ENCODE measurements around the gene DNM1L.

Gene DNM1L

DNA sequence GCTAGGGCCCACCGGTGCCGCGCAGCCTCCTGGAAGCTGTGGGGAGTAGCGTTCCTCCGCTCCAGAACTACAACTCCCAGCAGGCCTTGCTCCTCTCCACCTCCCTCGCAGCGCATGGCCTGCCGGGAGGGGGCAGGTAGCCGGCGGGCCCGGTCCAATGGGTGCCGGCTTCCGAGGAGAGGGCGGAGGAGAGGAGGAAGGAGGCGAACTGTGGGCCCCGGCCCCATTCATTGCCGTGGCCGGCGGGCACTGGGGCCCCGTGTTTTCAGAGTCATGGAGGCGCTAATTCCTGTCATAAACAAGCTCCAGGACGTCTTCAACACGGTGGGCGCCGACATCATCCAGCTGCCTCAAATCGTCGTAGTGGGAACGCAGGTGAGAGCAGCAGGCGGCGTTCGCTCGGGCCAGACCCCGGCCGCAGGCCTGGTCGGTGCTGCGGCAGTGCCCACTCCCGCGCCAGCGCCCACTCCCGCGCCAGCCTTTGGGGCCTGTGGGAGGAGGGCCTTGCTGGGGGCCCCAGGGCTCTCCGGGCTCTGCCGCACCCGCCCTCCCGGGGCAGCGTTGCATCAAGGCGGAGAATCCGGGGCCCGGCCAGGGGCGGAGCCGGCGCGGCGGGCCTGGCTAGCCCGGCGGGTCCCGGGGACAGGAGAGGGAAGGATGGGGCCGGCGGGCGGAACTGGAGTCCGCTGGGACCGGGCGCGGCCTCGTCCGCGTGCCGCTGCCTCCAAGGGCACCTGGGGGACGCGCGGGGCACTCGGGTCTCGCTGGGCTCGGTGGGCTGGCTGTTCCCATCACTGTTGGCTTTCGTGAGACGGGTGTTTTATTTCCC lies at the start of gene DNM1L:
TSS of gene DNM1L (plus strand) at position 211 of the 829 bp plus-strand sequence. CDS start at position 274, 63 bp downstream.
- DNase-seq = peak; percentile 99

DNA sequence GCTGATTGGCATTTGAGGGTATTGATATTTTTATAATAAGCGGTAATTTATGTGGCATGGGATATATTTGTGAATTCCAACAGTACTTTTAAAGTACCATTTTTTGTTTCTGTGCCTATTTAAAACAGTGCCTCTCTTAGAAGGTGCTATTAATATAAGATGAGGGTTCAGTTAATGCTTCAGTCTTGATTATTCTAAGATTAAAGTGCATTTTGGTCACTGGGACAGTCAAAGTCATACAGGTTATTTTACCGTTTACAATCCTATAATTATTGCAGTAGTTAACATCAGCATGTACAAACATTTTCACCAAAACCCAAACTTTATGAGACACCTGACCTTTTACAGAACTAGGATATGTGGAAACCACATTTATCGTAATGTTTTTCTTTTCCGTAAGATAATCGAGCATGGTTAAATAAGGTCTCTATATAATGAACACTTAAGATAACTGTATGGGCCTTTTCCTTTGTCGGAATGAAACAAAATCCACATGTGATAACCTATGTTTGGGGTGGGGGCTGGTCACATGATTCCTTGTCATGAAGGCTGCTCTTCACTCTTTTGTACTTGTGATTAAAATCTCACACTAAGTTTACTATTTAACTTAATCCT lies 37.7 kb upstream of the DNM1L start:
- no peak for DNase-seq

DNA sequence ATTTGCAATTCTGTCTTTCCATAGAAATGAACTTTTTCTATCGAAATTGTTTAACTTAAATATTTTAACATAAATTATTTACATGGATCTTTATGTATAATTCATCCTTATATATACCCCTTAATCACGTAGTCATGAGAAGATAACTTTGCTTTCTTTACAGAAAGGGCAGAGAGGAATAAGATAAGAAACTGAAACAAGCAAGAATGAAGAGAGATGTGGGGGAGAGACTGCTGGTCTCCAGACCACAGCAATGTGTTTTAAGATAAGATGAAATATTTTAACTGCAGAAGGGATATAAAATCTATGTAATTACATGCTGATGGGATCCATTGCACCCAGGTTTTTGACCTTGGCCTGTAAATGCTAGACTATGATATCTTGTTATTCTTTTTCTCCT lies 34.7 kb upstream of the DNM1L start:
- no peak for DNase-seq

DNA sequence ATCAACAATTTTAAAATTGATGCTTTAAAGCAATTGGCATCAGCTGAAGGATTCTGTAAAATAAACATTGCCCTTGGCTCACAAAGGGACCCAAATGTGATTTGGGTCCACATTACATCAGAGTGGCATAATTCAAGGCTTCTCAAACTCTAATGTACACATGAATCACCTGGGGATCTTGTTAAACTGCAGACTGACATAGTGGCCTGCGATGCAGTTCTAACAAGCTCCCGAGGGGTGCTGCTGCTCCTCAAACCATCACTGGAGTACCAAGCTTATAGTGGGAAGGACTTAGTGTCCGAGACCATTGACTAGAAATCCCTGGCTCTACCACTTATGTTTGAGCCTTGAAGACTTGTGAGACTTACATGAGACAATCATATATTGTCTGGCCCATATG lies 31.8 kb upstream of the DNM1L start:
- no peak for DNase-seq

DNA sequence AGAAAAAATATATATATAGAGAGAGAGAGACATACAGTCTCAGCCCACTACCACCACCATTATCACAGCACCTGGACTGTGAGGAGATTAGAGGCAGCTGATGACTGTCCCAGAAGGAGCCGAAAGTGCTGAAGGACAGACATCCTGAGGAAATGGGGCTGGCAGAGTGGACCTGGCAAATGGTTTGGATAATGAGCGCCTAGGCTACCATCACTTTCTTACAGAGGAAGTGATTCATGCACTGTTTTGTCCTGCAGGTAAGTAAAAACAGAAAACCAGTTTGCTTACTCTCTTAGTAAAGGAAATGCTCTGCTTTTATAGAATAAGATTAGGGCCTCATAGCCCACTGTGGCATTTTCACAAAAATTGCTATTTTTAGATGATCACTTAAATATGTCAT lies 28.6 kb upstream of the DNM1L start:
- DNase-seq = no peak

DNA sequence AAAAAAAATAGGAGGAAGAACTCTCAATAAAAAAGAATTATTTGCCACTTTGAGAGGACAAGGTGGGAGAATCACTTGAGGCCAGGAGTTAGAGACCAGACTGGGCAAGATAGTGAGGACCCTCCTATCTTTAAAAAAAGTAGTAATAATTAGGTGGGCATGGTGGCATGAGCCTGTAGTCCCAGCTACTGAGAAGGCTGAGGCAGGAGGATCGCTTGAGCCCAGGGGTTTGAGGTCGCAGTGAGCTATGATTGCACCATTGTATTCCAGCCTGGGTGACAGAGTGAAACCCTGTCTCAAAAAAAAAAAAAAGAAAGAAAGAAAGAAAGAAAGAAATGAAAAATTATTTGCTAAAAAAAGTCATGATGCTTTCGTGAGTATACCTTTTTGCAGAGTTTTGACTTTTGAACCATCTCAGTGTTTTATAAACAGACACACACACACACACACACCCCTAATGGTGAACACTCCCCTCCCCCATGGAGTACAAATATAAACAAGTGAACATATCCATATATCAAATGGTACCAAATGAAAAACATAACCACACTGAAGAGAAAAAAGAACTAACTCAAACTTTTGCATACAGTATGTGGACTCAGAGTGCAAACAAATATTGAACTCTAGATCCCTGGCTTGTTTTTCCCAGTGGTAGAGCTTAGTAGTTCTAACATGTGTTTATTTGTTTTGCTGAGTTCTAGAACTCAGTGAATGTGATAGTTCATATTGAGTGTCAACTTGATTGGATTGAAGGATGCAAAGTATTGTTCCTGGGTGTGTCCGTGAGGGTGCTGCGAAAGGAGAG lies 27.7 kb upstream of the DNM1L start:
- DNase-seq = no peak

DNA sequence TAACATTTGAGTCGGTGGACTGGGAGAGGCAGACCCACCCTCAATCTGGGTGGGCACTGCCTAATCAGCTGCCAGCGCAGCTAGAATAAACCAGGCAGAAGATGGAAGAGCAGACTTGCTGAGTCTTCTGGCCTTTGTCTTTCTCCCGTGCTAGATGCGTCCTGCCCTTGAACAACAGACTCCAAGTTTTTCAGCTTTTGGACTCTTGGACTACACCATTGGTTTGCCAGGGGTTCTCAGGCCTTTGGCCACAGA lies 27.2 kb upstream of the DNM1L start:
- no peak for DNase-seq

DNA sequence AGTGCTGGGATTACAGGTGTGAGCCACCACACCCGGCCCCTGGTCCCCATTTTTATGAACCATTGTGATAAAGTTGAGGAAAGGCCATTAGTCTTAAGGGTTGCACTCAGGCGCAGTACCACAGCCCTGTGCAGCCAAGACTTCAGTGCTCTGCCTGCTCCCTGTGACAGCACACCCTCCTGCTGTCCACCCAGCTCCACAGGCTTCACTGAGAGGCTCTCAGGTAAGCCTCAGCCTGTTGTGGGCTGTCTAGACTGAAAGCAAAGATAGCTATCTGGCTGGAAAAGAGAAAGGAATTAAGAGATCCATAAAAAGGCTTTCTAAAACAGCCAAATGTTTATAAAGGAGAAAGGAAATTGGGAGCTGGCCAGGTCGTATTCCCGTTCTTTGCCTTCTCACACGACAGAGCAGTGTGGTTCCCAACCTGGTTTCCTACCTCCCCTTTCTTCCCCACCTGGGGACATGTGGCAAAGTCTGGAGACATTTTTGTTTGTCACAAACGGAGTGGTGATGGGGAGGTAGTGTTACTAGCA lies 19.1 kb upstream of the DNM1L start:
- no peak for DNase-seq

DNA sequence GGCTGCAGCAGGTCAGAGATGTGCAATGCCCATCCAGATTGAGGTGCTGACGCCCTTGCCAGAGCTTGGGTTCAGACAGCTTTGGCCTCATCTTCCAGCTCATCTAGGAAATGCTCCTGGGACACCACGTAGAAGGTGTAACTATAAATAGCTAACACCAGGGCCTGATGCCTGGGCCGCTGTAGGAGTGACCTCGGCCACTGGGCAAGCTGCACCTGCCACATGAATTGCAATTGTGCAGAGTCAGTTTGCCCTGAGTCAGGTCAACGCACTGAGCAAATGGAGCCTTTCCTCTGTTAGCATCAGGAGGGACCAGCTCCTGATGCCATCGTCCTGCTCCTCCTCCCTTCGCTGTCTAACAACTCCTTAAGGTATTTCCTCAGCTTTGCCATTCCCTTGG lies 17.4 kb upstream of the DNM1L start:
- no peak for DNase-seq

DNA sequence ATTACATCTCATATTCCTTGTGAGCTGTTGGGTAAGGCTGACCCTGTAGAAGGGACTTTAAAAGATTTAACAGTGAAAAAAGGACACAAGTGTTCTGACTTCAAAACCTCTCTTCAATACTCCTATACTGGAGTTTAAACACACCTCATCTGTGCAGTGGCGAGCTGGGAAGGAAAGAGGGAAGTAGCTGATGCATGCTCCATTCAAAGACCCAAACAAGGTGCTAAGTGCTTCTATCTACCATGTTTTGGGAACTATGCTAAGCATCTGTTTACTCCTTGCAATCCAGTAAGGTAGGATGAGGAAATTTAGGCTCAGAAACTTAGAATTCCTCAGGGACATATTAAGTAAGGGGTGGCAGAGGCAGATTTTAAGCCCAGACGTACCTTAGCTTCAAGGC lies 16.4 kb upstream of the DNM1L start:
- no peak for DNase-seq

DNA sequence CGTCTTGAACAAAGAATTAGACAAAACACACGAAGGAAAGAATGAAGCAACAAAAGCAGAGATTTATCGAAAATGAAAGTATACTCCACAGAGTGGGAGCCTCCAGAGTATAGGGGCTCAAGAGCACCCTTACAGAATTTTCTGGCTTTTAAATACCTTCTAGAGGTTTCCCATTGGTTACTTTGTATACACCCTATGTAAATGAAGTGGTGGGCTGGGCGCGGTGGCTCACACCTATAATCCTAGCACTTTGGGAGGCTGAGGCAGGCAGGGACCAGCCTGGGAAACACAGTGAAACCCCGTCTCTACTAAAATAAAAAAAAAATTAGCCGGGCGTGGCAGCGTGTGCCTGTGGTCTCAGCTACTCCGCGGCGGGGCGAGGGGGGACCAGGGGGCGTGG lies 13.1 kb upstream of the DNM1L start:
- DNase-seq = no peak

DNA sequence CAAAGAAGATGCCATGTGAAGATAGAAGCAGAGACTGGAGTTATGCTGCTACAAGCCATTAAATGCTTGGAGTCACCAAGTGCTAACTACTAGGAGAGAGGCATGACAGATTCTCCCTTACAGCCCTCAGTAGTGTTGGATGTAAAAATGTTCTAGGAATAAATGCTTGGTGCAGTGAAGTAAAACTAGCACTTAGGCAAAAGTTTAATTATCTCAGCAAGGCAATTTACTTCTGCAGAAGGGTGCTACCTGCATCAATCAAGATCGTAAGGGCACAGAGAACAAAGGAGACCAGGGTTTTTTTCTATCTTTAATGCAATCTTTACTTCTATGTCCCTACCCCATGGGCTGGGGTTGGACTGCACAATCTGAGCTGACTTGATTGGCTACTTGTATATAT lies 9.5 kb upstream of the DNM1L start:
- DNase-seq = no peak

DNA sequence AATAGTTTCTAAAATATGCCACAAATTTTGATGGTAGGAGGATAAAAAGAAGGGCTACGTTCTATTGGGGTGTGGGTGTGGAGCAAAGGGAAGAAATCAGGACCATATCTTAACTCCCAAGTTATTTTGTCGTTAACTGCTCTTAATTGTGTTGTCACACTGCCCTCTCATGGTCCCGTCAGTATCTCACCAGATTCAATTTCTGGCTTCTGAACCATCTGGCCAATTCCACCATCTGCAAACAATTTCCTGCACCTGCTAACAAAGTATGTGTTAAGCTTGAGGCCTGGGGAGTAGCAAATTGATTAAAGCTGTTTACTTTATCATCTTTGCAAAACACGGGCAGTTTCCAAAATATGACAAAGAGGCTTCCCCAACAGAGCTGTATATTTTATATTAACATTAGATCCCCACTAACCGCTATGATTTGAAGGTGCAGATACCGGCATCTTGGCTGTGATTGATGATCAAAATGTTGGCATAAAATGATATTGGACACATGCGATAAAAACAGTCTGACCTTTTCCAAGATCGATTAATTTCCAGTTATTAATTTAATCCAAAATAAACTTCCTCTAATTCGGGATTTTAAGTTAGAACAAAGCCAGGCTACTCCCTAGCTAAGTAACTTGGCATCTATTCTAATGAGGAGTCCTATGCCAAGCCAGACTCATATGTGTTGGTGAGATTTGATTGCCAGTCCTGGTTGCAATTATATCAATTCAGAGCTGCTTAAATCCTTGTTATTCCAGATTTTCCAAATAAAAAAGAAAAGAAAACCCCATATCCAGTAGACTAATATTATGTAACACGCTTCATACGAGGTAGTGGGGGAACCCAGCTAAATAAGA lies 6.9 kb upstream of the DNM1L start:
- peak; percentile 64 for DNase-seq

DNA sequence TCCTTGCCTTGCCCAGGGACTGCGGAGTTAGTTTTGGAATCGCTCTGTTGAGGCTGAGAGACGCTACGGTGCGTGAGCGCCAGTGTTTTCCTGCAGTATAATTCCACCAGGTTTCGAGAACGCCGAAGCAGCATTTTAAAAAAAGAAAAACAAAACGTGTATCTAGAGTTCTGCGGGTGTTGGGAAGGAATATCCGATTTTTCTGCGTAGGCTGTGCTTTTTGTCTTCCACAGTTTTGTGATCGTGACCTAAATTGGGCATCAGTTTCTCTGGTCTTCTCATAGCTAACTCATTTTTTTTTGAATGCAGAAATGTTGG lies 778 bp downstream of the DNM1L start:
- DNase-seq = no peak

DNA sequence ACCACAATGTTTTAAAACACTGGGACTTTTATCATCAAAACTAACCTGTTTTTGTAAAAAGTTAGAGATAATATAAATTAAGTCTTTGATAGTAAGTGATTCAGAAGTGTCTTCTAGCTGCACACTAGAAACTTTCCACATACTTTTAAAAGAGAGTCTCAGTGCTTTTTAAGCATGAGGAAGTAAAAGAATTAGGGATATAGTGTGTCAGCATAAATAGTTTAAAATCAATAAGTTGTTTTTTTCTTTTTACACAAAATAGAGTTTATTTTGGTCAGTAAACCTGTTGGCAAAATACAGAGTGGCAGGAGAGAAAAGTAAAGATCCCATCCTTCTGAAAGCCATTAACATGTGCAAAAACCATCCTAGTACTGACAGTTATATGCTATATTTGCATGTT lies 1.7 kb downstream of the DNM1L start:
- DNase-seq = no peak

DNA sequence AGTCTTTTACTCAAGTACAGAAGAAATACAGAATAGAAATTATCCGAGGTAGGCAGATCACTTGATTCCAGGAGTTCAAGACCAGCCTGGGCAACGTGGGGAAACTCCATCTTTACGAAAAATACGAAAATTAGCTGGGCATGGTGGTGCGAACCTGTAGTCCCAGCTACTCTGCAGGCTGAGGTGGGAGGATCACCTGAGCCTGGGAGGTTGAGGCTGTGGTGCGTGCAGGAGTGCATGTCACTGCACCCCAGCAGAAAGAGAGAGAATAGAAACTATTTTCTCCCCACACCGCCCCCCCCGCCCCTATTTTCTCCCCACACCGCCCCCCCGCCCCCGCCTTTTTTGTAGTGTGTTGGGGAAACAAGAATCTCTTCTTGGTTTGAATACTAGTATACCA lies 2.2 kb downstream of the DNM1L start:
- DNase-seq = no peak

DNA sequence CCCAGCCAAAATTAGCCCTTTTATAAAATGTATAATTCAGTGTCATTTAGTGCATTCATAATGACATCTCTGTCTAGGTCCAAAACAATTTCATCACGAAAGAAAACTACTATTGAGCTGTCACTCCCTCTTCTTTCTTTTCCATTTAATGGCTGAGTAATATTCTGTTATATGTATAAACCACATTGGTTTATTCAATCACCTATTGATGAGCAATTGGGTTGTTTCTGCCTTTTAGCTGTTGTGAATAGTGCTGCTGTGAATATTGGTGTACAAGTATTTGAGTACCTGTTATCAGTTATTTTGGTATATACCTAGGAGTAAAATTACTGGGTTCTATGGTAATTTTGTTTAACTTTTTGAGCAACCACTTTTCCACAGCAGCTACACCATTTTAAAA lies 7.2 kb downstream of the DNM1L start:
- DNase-seq = no peak

DNA sequence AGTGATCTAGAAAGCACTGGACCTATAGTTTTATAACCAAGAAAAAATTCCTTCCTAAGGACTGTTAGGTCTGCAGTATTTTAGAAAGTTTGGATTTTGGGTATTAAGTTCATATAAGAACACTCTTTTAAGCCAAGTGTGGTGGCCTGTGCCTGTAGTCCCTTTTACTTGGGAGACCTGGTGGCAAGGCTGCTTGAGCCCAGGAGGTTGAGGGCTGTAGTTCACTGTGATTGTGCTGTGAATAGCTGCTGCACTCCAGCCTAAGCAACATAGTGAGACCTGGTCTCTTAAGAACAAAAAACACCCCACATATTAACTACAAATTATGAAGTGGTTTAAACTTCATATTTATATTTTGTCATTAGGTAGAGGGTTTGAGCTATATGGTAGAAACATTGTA lies 9.7 kb downstream of the DNM1L start:
- no peak for DNase-seq

DNA sequence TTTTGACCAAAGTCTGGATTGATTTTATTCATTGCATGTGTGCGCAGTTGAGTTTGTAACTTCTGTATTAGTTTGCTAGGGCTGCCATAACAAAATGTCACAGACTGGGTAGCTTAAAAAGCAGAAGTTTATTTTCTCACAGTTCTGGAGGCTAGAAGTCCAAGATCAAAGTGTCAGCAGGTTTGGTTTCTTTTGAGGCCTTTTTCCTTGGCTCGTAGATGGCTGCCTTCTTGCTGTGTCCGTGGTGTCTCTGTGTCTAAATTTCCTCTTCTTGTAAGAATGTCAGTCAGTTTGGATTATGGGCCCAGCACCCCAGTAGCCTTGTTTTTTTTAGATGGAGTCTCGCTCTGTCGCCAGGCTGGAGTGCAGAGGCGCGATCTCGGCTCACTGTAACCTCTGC lies 11.8 kb downstream of the DNM1L start:
- no peak for DNase-seq

DNA sequence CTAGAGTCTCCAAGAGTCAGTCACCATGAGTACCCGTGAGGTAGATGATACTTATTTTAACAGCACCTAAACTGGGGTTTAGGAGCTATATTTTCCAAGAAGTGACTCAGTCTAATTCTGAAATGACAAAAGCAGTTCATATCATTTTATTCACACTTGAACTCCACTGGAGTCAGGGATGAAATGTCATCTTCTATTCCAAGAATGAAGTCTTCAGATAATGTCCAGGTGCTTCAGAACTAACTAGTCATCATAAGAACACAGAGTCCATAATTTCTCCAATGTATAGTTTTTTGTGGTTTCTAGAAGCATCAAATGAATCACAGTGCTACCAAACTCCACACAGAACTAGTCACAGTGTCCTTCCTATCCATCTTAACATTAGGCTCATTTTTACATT lies 13.3 kb downstream of the DNM1L start:
- DNase-seq = no peak

DNA sequence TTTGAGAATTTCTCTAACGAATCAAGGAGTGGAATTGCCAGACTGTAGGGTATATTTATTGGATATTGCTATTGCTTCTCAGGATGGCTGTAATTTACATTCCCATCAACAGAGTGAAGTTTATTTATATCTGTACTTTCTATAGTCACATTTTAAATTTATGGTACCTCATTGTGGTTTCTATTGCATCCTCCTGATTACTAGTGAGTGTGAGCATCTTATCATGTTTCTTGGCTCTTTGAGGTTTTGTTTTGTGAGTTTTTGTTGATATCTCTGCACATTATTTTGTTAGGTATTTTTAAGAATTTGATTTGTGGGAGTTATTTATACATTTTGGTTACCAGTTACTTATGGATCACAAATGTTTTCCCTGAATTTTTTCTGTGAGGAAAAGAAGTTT lies 13.9 kb downstream of the DNM1L start:
- DNase-seq = no peak

DNA sequence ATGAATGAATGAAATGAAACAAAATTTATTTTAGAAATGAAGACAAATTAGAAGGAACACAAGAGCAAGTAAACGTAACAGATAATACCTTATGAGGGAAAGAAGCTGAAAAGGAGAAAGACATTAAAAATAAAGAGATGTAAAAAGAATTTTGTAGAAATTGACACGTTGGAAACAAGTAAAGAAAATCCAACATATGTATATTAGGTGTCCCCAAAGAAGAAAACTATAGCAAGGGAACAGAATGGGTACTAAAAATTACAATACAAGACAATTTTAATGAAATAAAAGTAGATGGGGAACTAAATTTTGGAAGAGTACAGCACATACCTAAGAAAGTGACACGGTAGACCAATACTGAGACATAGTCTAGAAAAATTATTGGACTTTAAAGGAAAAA lies 16.7 kb downstream of the DNM1L start:
- DNase-seq = no peak

DNA sequence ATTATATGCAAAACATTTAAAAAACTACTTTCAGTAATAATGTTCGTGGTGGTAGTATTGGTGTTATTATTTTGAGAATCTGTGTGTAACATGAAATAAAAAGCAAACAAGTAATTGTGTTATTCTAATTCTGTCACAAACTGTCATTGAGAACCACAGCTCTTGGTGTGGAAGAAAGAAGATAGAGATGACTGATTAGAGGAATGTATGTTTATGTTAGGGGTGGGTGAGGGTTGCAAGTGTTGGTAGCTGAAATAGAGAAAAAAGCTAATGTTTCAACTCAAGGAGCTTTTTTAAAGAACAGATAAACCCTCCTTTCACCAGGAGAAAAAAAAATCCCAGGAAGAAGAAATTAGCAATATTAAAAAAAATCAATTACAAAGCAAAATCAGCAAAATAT lies 18.3 kb downstream of the DNM1L start:
- DNase-seq = no peak
